Neural progenitor cell (in vitro differentiated cells): ENCODE results near the gene C1QTNF3.

Experiments
- EZH2 ChIP-seq: fragments of 200-600 bp; sonication (generic); IDR thresholded peaks from 2 replicates; pipeline ENCODE4 v1.6.1; 2017; ENCODE audit warnings: antibody characterized with exemption, mild to moderate bottlenecking, moderate library complexity
- EZH2phosphoT487 ChIP-seq: fragments of 200-600 bp; sonication (generic); IDR thresholded peaks from 2 replicates; pipeline ENCODE4 v1.6.1; 2017; ENCODE audit warnings: antibody characterized with exemption
- TF ChIP-seq, protein P1 (sequence below): fragments of 200-600 bp; sonication (generic); IDR thresholded peaks from 2 replicates; pipeline ENCODE4 v1.5.1; 2017; ENCODE audit warnings: antibody characterized with exemption, mild to moderate bottlenecking

GRCh38 chr5:34015120-34015822, 27.7 kb downstream of the C1QTNF3 start:
- TF ChIP-seq, protein P1, sequence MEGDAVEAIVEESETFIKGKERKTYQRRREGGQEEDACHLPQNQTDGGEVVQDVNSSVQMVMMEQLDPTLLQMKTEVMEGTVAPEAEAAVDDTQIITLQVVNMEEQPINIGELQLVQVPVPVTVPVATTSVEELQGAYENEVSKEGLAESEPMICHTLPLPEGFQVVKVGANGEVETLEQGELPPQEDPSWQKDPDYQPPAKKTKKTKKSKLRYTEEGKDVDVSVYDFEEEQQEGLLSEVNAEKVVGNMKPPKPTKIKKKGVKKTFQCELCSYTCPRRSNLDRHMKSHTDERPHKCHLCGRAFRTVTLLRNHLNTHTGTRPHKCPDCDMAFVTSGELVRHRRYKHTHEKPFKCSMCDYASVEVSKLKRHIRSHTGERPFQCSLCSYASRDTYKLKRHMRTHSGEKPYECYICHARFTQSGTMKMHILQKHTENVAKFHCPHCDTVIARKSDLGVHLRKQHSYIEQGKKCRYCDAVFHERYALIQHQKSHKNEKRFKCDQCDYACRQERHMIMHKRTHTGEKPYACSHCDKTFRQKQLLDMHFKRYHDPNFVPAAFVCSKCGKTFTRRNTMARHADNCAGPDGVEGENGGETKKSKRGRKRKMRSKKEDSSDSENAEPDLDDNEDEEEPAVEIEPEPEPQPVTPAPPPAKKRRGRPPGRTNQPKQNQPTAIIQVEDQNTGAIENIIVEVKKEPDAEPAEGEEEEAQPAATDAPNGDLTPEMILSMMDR: no peak
- TF ChIP-seq EZH2 (no peak), EZH2phosphoT487 (no peak)
